K562 (cell line): ENCODE results near the gene PIM3. TPM values are rescaled to one million over a fixed set of nuclear protein-coding genes. Genes with fewer than 3 reads are reported as not detected.

Experiments used
- AFF4 ChIP-seq: sonication (generic); formaldehyde crosslinking; IDR thresholded peaks from 2 replicates; pipeline ENCODE4 v1.8.0; 2023; ENCODE audit warnings: mild to moderate bottlenecking, missing genetic modification reagents
- ATF1 ChIP-seq, 2 experiments: fragments of 450-650 bp in 1 of 2; IDR thresholded peaks; 2 replicates each; pipeline ENCODE4 v1.6.1; 2016; ENCODE audit warnings: missing compliant biosample characterization in 1 of 2, missing genetic modification characterization in 1 of 2
- CCNT2 ChIP-seq: IDR thresholded peaks from 2 replicates; pipeline ENCODE4 v1.6.1; 2011; ENCODE audit warnings: borderline replicate concordance, low read depth, mild to moderate bottlenecking, moderate library complexity, mixed read lengths, low read length; ENCODE audit not compliant: insufficient read length; ENCODE audit errors: extremely low read depth
- CHD4 ChIP-seq: fragments of 200-600 bp; sonication (generic); IDR thresholded peaks from 3 replicates; pipeline ENCODE4 v1.6.1; 2012; ENCODE audit warnings: low read depth, mild to moderate bottlenecking, mixed read lengths, low read length, inconsistent platforms; ENCODE audit not compliant: insufficient read depth, insufficient replicate concordance, poor library complexity, severe bottlenecking
- CREB1 ChIP-seq, 2 experiments: sonication (generic) in 1 of 2; formaldehyde crosslinking in 1 of 2; IDR thresholded peaks; 2 replicates each; pipeline versions ENCODE4 v1.6.1 to v1.8.0; 2012 to 2022; ENCODE audit warnings: inconsistent platforms in 1 of 2, mild to moderate bottlenecking in 1 of 2, missing genetic modification reagents in 1 of 2, moderate library complexity in 1 of 2
- ESRRA ChIP-seq: fragments of 450-650 bp; IDR thresholded peaks from 2 replicates; pipeline ENCODE4 v1.6.1; 2014; ENCODE audit warnings: low read depth, mild to moderate bottlenecking, moderate library complexity, borderline replicate concordance
- HMGN3 ChIP-seq: IDR thresholded peaks from 2 replicates; pipeline ENCODE4 v1.6.1; 2011; ENCODE audit warnings: borderline replicate concordance, low read depth, mild to moderate bottlenecking, mixed read lengths, low read length; ENCODE audit not compliant: insufficient read length; ENCODE audit errors: extremely low read depth
- JUND ChIP-seq, 2 experiments: IDR thresholded peaks; 2 replicates in 1 of 2; 3 replicates in 1 of 2; pipeline ENCODE4 v1.6.1; 2011; ENCODE audit warnings: borderline replicate concordance in 2 of 2, low read depth in 2 of 2, low read length in 2 of 2, improper control_type of control experiment in 1 of 2, missing biosample characterization in 1 of 2, missing genetic modification characterization in 1 of 2, missing genetic modification reagents in 1 of 2
- MAZ ChIP-seq, 2 experiments: fragments of 450-650 bp in 1 of 2; sonication (generic) in 1 of 2; formaldehyde crosslinking; IDR thresholded peaks in 1 of 2; conservative IDR thresholded peaks in 1 of 2; 2 replicates each; pipeline versions ENCODE4 v1.4.0 to v1.5.0; 2020; ENCODE audit warnings: mild to moderate bottlenecking in 1 of 2, missing genetic modification reagents in 1 of 2
- MNT ChIP-seq, 2 experiments: fragments of 450-650 bp; conservative IDR thresholded peaks; 2 replicates each; pipeline ENCODE4 v1.6.1; 2017; ENCODE audit warnings: mild to moderate bottlenecking in 2 of 2, moderate library complexity in 2 of 2
- NEUROD1 ChIP-seq: fragments of 150-350 bp; IDR thresholded peaks from 2 replicates; pipeline ENCODE4 v1.6.1; 2014; ENCODE audit warnings: borderline replicate concordance, low read length, low read depth; ENCODE audit not compliant: partially characterized antibody
- NR2C1 ChIP-seq, 2 experiments: fragments of 450-650 bp; IDR thresholded peaks; 2 replicates each; pipeline ENCODE4 v1.6.1; 2017; ENCODE audit warnings: mild to moderate bottlenecking in 2 of 2, antibody characterized with exemption in 1 of 2, inconsistent platforms in 1 of 2, missing compliant biosample characterization in 1 of 2, missing genetic modification characterization in 1 of 2
- TOE1 ChIP-seq, 2 experiments: fragments of 450-650 bp in 1 of 2; sonication (generic) in 1 of 2; formaldehyde crosslinking in 1 of 2; IDR thresholded peaks; 2 replicates each; pipeline versions ENCODE4 v1.7.1 to v1.8.0; 2016 to 2022; ENCODE audit warnings: borderline replicate concordance in 2 of 2, mild to moderate bottlenecking in 2 of 2, antibody characterized with exemption in 1 of 2, inconsistent platforms in 1 of 2, low read depth in 1 of 2, missing genetic modification reagents in 1 of 2, moderate library complexity in 1 of 2
- ZNF436 ChIP-seq: fragments of 250-450, 450-650 bp; sonication (Bioruptor Pico); formaldehyde crosslinking; IDR thresholded peaks from 2 replicates; pipeline ENCODE4 v1.7.0; 2020; ENCODE audit warnings: mild to moderate bottlenecking
- ZNF57 ChIP-seq: fragments of 450-650 bp; formaldehyde crosslinking; IDR thresholded peaks from 2 replicates; pipeline ENCODE4 v1.4.0; 2020; ENCODE audit warnings: mild to moderate bottlenecking, moderate library complexity
- polyA plus RNA-seq, 8 experiments: library from polyadenylated mRNA; depleted of rRNA in 4 of 8; stranded (reverse) in 5 of 8; unstranded in 3 of 8; fragments of >200 nt; fragmentation: Nextera tagmentation in 2 of 8; fragmentation: Illumina TruSeq in 1 of 8; extraction: Ambion mirVana in 2 of 8; extraction: Trizol in 1 of 8; gene quantifications; 2 replicates each; pipeline versions ENCODE4 v1.2.1 to v1.2.3, GENCODE V29; 2011 to 2014; ENCODE audit warnings: inconsistent platforms in 1 of 8, missing spikeins in 1 of 8
- total RNA-seq, 7 experiments: library from RNA; depleted of rRNA in 6 of 7; stranded (reverse); fragments of >200 nt in 6 of 7; fragmentation: Illumina TruSeq in 2 of 7; extraction: Trizol in 2 of 7; gene quantifications; 2 replicates each; pipeline versions ENCODE4 v1.2.1 to v1.2.3, GENCODE V29; 2011 to 2021; ENCODE audit warnings: low replicate concordance in 1 of 7

PIM3 gene
- total and polyA plus RNA-seq, 9 of the 15 experiments (the other 6 are each of a cell fraction or from before 2014, with no cell fraction given) = 0.24 to 40.5 (median 5.3) TPM

- TF ChIP-seq JUND (IDR thresholded peaks at IDR 0.05; ENCODE audit: borderline replicate concordance, low read depth, low read length) (peak; percentile 99), JUND (tag; IDR thresholded peaks at IDR 0.05; ENCODE audit: borderline replicate concordance, low read depth, low read length) (peak; percentile 97), TOE1 (IDR thresholded peaks at IDR 0.05; ENCODE audit: borderline replicate concordance) (peak; percentile 90), TOE1 (CRISPR knock-in tag; IDR thresholded peaks at IDR 0.05; ENCODE audit: borderline replicate concordance, low read depth) (no peak), ZNF57 (no peak), MAZ (CRISPR knock-in tag; conservative IDR thresholded peaks at IDR 0.05 in 1 of 2, IDR thresholded peaks at IDR 0.05 in 1 of 2) (peak; percentile 58 to 84), HMGN3 (peak; percentile 81), AFF4 (peak; percentile 64; the same call in 1 of the 2 replicates), CREB1 (IDR thresholded peaks at IDR 0.05) (peak; percentile 81), CREB1 (CRISPR knock-in tag; IDR thresholded peaks at IDR 0.05) (peak; percentile 91), ATF1 (CRISPR knock-in tag; IDR thresholded peaks at IDR 0.05) (no peak; the same call in 1 of the 2 replicates), ATF1 (tag; IDR thresholded peaks at IDR 0.05) (peak; percentile 96), CHD4 (no peak), CCNT2 (peak; percentile 84), ZNF436 (CRISPR knock-in tag) (no peak), NR2C1 (IDR thresholded peaks at IDR 0.05) (0 out of 2 replicates have a peak, but pooled peaks have one; percentile 21), NR2C1 (tag; IDR thresholded peaks at IDR 0.05) (no peak), ESRRA (peak; percentile 62; the same call in 1 of the 2 replicates), NEUROD1 (peak; percentile 57), MNT (conservative IDR thresholded peaks at IDR 0.05) (peak; percentile 98)
Observed at GRCh38 chr22:49970528-49971231, 10.1 kb downstream of the PIM3 start (continued).
